Activated B cell treated with CpG ODN at 0.5 μM for 24 hours (primary cell): ENCODE data around the gene METTL25. TPM values are rescaled to one million over a fixed set of nuclear protein-coding genes. Genes with fewer than 3 reads are reported as not detected.

Source experiments
- ATAC-seq: fragments of 200-7000 bp; cut with Tn5 transposase; one replicate; pipeline ENCODE4 v1.10.0; 2021; ENCODE audit warnings: low read depth, mild to moderate bottlenecking, moderate library complexity
- CTCF ChIA-PET: fragments of 350-600 bp; sonication (Branson Sonifier 250); formaldehyde crosslinking; loops from one replicate; lab custom pipeline; 2021; ENCODE audit warnings: antibody characterized with exemption; lab: Charles Lee
- POLR2A ChIA-PET: fragments of 350-600 bp; sonication (Branson Sonifier 250); formaldehyde crosslinking; loops from one replicate; lab custom pipeline; 2021; ENCODE audit warnings: antibody characterized with exemption; lab: Charles Lee
- DNase-seq: peaks from one replicate; pipeline ENCODE4 v3.0.0; 2022
- H3K27ac Mint-ChIP-seq: one replicate; pipeline ENCODE4 v1.8.0; 2020; ENCODE audit warnings: mixed read lengths
- H3K27me3 Mint-ChIP-seq: one replicate; pipeline ENCODE4 v1.8.0; 2021; ENCODE audit warnings: mixed read lengths
- H3K36me3 Mint-ChIP-seq: one replicate; pipeline ENCODE4 v1.8.0; 2021; ENCODE audit warnings: low read depth, mixed read lengths
- H3K4me1 Mint-ChIP-seq: one replicate; pipeline ENCODE4 v1.8.0; 2021; ENCODE audit warnings: mixed read lengths
- H3K4me3 Mint-ChIP-seq: one replicate; pipeline ENCODE4 v1.8.0; 2020; ENCODE audit warnings: mild to moderate bottlenecking, mixed read lengths
- H3K9me3 Mint-ChIP-seq: one replicate; pipeline ENCODE4 v1.8.0; 2020; ENCODE audit warnings: mixed read lengths
- intact Hi-C: fragments of 100-400 bp; cut with micrococcal nuclease; formaldehyde crosslinking; loops from one replicate; pipeline ENCODE4 v1.15.1; 2024
- total RNA-seq: library from RNA; stranded (reverse); gene quantifications from 2 replicates; pipeline ENCODE4 v1.2.3, GENCODE V29; 2022
- TF ChIP-seq, protein P1 (sequence below): fragments of 200-600 bp; IDR thresholded peaks from one replicate; pipeline ENCODE4 v1.8.0; 2022; ENCODE audit warnings: antibody characterized with exemption, mild to moderate bottlenecking

METTL25 gene
- total RNA-seq, 1 donor from 2014 or later: 17.1 TPM

- POLR2A ChIA-PET: no interaction called here
- no peaks in the 10 kb centered on the region for H3K4me1 Mint-ChIP-seq
- intact Hi-C loops: no loop called here
- DNase-seq (no peak), ATAC-seq (no peak)
- CTCF ChIA-PET: no interaction called here
- no peak overlapping the region for H3K4me3 Mint-ChIP-seq
- peaks cover 60% of the 10 kb centered on the region for H3K36me3 Mint-ChIP-seq
- no peak overlapping the region for H3K27ac Mint-ChIP-seq
- no peaks in the 10 kb centered on the region for H3K27me3 Mint-ChIP-seq
- H3K9me3 Mint-ChIP-seq: peaks cover 14% of the 10 kb centered on the region
- TF ChIP-seq, protein P1, sequence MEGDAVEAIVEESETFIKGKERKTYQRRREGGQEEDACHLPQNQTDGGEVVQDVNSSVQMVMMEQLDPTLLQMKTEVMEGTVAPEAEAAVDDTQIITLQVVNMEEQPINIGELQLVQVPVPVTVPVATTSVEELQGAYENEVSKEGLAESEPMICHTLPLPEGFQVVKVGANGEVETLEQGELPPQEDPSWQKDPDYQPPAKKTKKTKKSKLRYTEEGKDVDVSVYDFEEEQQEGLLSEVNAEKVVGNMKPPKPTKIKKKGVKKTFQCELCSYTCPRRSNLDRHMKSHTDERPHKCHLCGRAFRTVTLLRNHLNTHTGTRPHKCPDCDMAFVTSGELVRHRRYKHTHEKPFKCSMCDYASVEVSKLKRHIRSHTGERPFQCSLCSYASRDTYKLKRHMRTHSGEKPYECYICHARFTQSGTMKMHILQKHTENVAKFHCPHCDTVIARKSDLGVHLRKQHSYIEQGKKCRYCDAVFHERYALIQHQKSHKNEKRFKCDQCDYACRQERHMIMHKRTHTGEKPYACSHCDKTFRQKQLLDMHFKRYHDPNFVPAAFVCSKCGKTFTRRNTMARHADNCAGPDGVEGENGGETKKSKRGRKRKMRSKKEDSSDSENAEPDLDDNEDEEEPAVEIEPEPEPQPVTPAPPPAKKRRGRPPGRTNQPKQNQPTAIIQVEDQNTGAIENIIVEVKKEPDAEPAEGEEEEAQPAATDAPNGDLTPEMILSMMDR: no peak
These were observed 112.7 kb downstream of the METTL25 start for GRCh38 chr12:82470906-82471512.

DNA sequence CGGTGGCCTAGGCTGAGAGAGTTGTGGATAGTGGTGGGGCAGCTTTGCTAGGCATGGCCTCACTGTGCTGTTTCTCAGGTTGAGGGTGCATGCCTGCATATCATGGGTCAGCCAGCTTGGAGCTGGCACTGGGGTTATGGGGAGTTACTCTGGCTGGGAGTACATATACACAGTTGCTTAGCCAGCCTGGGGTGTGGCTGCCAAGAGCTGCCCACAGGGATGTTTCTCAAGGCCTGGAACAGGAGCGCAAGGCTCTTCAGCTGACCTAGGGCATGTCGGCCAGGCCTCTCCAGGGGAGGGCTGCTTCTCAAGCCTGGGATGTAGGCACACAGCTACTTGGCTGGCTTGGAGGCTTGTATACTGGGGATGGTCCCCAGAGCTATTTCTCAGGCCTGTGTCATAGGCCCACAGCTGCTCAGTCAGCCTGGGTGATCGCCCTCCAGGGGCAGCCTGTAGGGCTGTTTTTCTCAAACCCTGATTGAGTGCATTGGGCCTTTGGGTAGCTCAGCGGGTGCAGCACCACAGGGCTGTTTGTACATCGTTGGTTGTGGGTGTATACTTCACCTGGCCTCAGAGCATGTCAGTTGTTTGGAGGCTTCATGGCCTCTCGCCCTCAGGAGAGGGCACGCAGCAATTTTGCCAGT is 114.9 kb downstream of the METTL25 start:
- DNase-seq (no peak), ATAC-seq (no peak)
- TF ChIP-seq, protein P1: no peak
- peaks cover 11% of the 10 kb centered on the region for H3K9me3 Mint-ChIP-seq
- H3K27ac Mint-ChIP-seq: no peak overlapping the region
- peaks cover 49% of the 10 kb centered on the region for H3K36me3 Mint-ChIP-seq
- no peaks in the 10 kb centered on the region for H3K4me1 Mint-ChIP-seq
- intact Hi-C loops: no loop called here
- no peaks in the 10 kb centered on the region for H3K27me3 Mint-ChIP-seq
- ChIA-PET POLR2A (no interaction called here), CTCF (no interaction called here)
- H3K4me3 Mint-ChIP-seq: no peak overlapping the region

DNA sequence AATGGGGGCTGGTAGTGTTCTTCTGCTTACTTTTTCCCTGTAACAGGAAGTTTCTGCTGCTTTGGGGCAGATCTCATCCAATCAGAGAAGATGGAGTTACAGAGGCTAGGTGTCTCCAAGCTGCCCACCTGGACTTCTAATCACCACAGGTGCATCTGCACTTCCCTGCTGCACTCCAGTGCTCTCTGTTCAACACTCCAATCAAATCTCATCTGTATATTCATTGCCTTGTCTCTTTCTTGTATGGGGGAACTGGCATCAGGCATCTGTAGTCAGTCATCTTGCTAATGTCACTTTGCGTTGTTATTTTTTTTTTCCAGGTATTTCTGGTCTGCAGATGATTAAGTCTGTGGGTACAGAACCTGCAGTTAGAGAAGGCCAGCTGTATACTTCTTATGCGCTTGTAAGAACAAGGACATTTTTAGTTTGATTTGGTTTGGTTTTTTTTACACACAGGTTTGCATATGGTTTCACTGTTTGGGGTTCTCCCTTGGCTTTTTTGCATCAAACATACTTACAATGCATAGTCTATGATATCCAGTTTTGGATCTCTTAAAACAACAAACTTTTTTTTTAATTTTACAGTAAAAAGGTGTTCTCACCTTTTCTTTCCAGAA is 116.0 kb downstream of the METTL25 start:
- no peak for DNase-seq
- Mint-ChIP-seq H3K4me3 (no peak overlapping the region), H3K27me3 (no peaks in the 10 kb centered on the region), H3K4me1 (no peaks in the 10 kb centered on the region), H3K27ac (no peak overlapping the region), H3K36me3 (peaks cover 42% of the 10 kb centered on the region), H3K9me3 (peaks cover 7% of the 10 kb centered on the region)
- CTCF ChIA-PET: no interaction called here
- TF ChIP-seq, protein P1: no peak
- intact Hi-C loops: no loop called here
- POLR2A ChIA-PET: no interaction called here
- ATAC-seq: no peak

- DNase-seq (no peak), ATAC-seq (no peak)
- CTCF ChIA-PET: no interaction called here
- Mint-ChIP-seq H3K36me3 (peaks cover 39% of the 10 kb centered on the region), H3K4me3 (no peak overlapping the region), H3K27me3 (no peaks in the 10 kb centered on the region), H3K4me1 (no peaks in the 10 kb centered on the region), H3K9me3 (peaks cover 7% of the 10 kb centered on the region), H3K27ac (no peak overlapping the region)
- intact Hi-C loops: no loop called here
- TF ChIP-seq, protein P1: no peak
- POLR2A ChIA-PET: no interaction called here
These were observed 116.5 kb downstream of the METTL25 start for GRCh38 chr12:82474798-82475184.

DNA sequence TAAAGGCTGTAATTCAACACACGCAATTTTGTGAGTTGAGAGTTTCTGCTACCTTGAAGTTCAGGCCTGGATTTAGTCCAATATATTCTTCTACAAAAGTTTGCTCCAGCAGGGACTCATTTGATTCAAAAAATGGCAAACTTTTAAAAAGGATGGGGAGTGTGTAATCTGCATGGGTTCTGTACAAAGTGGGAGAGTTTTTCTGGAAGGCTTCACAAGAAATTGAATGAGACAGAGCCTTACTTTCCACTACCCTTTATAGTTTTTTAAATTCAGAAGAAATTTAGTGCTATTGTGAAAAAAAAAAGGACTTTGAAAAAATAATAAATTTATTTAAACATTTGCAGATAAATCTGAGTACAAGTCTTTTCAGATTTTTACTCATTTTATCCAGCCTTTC is 116.9 kb downstream of the METTL25 start:
- H3K9me3 Mint-ChIP-seq: peaks cover 7% of the 10 kb centered on the region
- no peak overlapping the region for H3K4me3 Mint-ChIP-seq
- ATAC-seq (no peak), DNase-seq (no peak)
- ChIA-PET POLR2A (no interaction called here), CTCF (no interaction called here)
- TF ChIP-seq, protein P1: no peak
- no peak overlapping the region for H3K27ac Mint-ChIP-seq
- no peaks in the 10 kb centered on the region for H3K4me1 Mint-ChIP-seq
- H3K27me3 Mint-ChIP-seq: no peaks in the 10 kb centered on the region
- H3K36me3 Mint-ChIP-seq: peaks cover 37% of the 10 kb centered on the region
- intact Hi-C loops: no loop called here
